SH-SY5Y (cell line): ENCODE results near the gene ZNF681.

Experiments used
- GATA2 ChIP-seq: IDR thresholded peaks from 2 replicates; pipeline ENCODE4 v1.6.1; 2011; ENCODE audit warnings: mild to moderate bottlenecking, low read depth, low read length
- GATA3 ChIP-seq: IDR thresholded peaks from 2 replicates; pipeline ENCODE4 v1.6.1; 2011; ENCODE audit warnings: low read depth, mild to moderate bottlenecking, low read length, moderate library complexity

- TF ChIP-seq GATA2: no peak
- TF ChIP-seq GATA3: no peak
Measured at GRCh38 chr19:23706657-23707056, 52.0 kb downstream of the ZNF681 start.
